Panc1 (cell line): Measurements from ENCODE around the gene POLQ.

Experiments
- CTCF ChIP-seq: fragments of 450-650 bp; IDR thresholded peaks from 2 replicates; pipeline ENCODE4 v1.5.1; 2017; ENCODE audit warnings: mild to moderate bottlenecking
- POLR2AphosphoS5 ChIP-seq: IDR thresholded peaks from 2 replicates; pipeline ENCODE4 v1.6.1; 2012; ENCODE audit warnings: mild to moderate bottlenecking, low read depth, low read length, moderate library complexity
- SIN3A ChIP-seq: IDR thresholded peaks from 2 replicates; pipeline ENCODE4 v1.6.1; 2012; ENCODE audit warnings: low read depth, mild to moderate bottlenecking, low read length, moderate library complexity, borderline replicate concordance; ENCODE audit not compliant: insufficient read depth
- TCF7L2 ChIP-seq: IDR thresholded peaks from 2 replicates; pipeline ENCODE4 v1.6.1; 2011; ENCODE audit warnings: mild to moderate bottlenecking, low read depth, low read length, inconsistent platforms
- TF ChIP-seq, protein P1 (sequence below), 2 experiments: IDR thresholded peaks; 2 replicates each; pipeline ENCODE4 v1.6.1; 2011 to 2012; ENCODE audit warnings: low read depth in 2 of 2, control low read depth in 1 of 2, low read length in 1 of 2, mild to moderate bottlenecking in 1 of 2, moderate library complexity in 1 of 2; ENCODE audit not compliant: insufficient read depth in 1 of 2

- no peak for TF ChIP-seq CTCF
- TF ChIP-seq POLR2AphosphoS5: no peak
- TF ChIP-seq, protein P1, sequence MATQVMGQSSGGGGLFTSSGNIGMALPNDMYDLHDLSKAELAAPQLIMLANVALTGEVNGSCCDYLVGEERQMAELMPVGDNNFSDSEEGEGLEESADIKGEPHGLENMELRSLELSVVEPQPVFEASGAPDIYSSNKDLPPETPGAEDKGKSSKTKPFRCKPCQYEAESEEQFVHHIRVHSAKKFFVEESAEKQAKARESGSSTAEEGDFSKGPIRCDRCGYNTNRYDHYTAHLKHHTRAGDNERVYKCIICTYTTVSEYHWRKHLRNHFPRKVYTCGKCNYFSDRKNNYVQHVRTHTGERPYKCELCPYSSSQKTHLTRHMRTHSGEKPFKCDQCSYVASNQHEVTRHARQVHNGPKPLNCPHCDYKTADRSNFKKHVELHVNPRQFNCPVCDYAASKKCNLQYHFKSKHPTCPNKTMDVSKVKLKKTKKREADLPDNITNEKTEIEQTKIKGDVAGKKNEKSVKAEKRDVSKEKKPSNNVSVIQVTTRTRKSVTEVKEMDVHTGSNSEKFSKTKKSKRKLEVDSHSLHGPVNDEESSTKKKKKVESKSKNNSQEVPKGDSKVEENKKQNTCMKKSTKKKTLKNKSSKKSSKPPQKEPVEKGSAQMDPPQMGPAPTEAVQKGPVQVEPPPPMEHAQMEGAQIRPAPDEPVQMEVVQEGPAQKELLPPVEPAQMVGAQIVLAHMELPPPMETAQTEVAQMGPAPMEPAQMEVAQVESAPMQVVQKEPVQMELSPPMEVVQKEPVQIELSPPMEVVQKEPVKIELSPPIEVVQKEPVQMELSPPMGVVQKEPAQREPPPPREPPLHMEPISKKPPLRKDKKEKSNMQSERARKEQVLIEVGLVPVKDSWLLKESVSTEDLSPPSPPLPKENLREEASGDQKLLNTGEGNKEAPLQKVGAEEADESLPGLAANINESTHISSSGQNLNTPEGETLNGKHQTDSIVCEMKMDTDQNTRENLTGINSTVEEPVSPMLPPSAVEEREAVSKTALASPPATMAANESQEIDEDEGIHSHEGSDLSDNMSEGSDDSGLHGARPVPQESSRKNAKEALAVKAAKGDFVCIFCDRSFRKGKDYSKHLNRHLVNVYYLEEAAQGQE (IDR thresholded peaks at IDR 0.05; ENCODE audit: insufficient read depth in 1 of 2, low read depth in 2 of 2, low read length in 1 of 2): no peak
- no peak for TF ChIP-seq TCF7L2
- TF ChIP-seq SIN3A: no peak
These were observed 11.7 kb upstream of the POLQ start for GRCh38 chr3:121557426-121557934.
